OCI-M1 (cell line): ENCODE results near the gene RIMS3.
A peak's percentile ranks its signal among the peaks of the same experiment; 100 is the strongest.

ENCODE experiments used
- DNase-seq: peaks from one replicate; lab custom pipeline; 2025; lab: John Stamatoyannopoulos, UW

Gene RIMS3

GRCh38 chr1:40593449-40594186, 71.9 kb downstream of the RIMS3 start:
- no peak for DNase-seq

GRCh38 chr1:40592107-40592803, 73.2 kb downstream of the RIMS3 start:
- DNase-seq: peak; percentile 43

- DNase-seq: no peak
Measured at GRCh38 chr1:40588586-40588985, 76.9 kb downstream of the RIMS3 start.

GRCh38 chr1:40583980-40584379, 81.5 kb downstream of the RIMS3 start:
- DNase-seq: peak; percentile 45

GRCh38 chr1:40582116-40582515, 83.4 kb downstream of the RIMS3 start:
- no peak for DNase-seq

GRCh38 chr1:40575336-40575735, 90.1 kb downstream of the RIMS3 start:
- no peak for DNase-seq

- DNase-seq: peak; percentile 33
Measured at GRCh38 chr1:40574805-40575204, 90.7 kb downstream of the RIMS3 start.
